ENCODE results near the gene BPIFB2.
"Not testable (repeated sequence)": the region's sequence is repeated elsewhere in the genome, so short reads cannot be mapped to it uniquely, and the experiment has no call there.

The BPIFB2 gene

GRCh38 chr20:33042983-33043730 is 35.7 kb downstream of the BPIFB2 start:
- no peak for DNase-seq

- DNase-seq = no peak
These were observed 36.3 kb downstream of the BPIFB2 start for GRCh38 chr20:33043731-33044181.

- not testable (repeated sequence) for DNase-seq
These were observed 37.7 kb downstream of the BPIFB2 start for GRCh38 chr20:33045129-33045721.

- DNase-seq = no peak
These were observed 38.9 kb downstream of the BPIFB2 start for GRCh38 chr20:33046412-33046811.

GRCh38 chr20:33051333-33051732 is 43.8 kb downstream of the BPIFB2 start:
- DNase-seq = no peak

- no peak for DNase-seq
These were observed 46.0 kb downstream of the BPIFB2 start, which contains the start of gene BPIFB3 for GRCh38 chr20:33053291-33054106. BPIFB3 (plus strand) TSS chr20:33053903; CDS start chr20:33055436, 1,533 bp downstream.

GRCh38 chr20:33054381-33054780 is 46.9 kb downstream of the BPIFB2 start:
- no peak for DNase-seq

GRCh38 chr20:33054791-33055190 is 47.3 kb downstream of the BPIFB2 start:
- no peak for DNase-seq

GRCh38 chr20:33059136-33059535 is 51.6 kb downstream of the BPIFB2 start:
- no peak for DNase-seq

- no peak for DNase-seq
These were observed 52.4 kb downstream of the BPIFB2 start for GRCh38 chr20:33059741-33060390.

- no peak for DNase-seq
These were observed 54.1 kb downstream of the BPIFB2 start for GRCh38 chr20:33061658-33062028.

GRCh38 chr20:33062105-33062824 is 54.8 kb downstream of the BPIFB2 start:
- DNase-seq = no peak

- DNase-seq = no peak
These were observed 55.3 kb downstream of the BPIFB2 start for GRCh38 chr20:33062825-33063149.

- no peak for DNase-seq
These were observed 55.8 kb downstream of the BPIFB2 start for GRCh38 chr20:33063271-33063670.

- DNase-seq = no peak
These were observed 57.2 kb downstream of the BPIFB2 start for GRCh38 chr20:33064572-33065287.

- no peak for DNase-seq
These were observed 58.3 kb downstream of the BPIFB2 start for GRCh38 chr20:33065785-33066184.

GRCh38 chr20:33067806-33068205 is 60.3 kb downstream of the BPIFB2 start:
- DNase-seq = no peak

GRCh38 chr20:33068251-33068939 is 60.9 kb downstream of the BPIFB2 start:
- no peak for DNase-seq

GRCh38 chr20:33069673-33070072 is 62.2 kb downstream of the BPIFB2 start:
- DNase-seq = no peak

- DNase-seq = no peak
These were observed 62.9 kb downstream of the BPIFB2 start for GRCh38 chr20:33070111-33071053.
